NT2/D1 (cell line): ENCODE results near the gene PHETA1.
"Not testable (repeated sequence)": the region's sequence is repeated elsewhere in the genome, so short reads cannot be mapped to it uniquely, and the experiment has no call there.

ENCODE experiments used
- DNase-seq: peaks from one replicate; pipeline ENCODE4 v3.0.0-alpha.2; 2011; ENCODE audit warnings: low read depth, low spot score
- H3K27me3 ChIP-seq: 2 replicates; pipeline ENCODE4 v1.6.0; 2011; ENCODE audit warnings: mild to moderate bottlenecking; ENCODE audit not compliant: insufficient read length, insufficient read depth
- H3K36me3 ChIP-seq: 2 replicates; pipeline ENCODE4 v1.6.1; 2011; ENCODE audit warnings: mild to moderate bottlenecking, low read length, mixed read lengths; ENCODE audit not compliant: insufficient read depth, insufficient read length
- H3K4me1 ChIP-seq: 2 replicates; pipeline ENCODE4 v1.5.1; 2011; ENCODE audit not compliant: insufficient read depth, insufficient read length
- H3K4me3 ChIP-seq: 2 replicates; pipeline ENCODE4 v1.5.1; 2011; ENCODE audit warnings: low read depth; ENCODE audit not compliant: insufficient read length
- H3K9ac ChIP-seq: 2 replicates; pipeline ENCODE4 v1.6.0; 2011; ENCODE audit warnings: low read depth; ENCODE audit not compliant: insufficient read length
- H3K9me3 ChIP-seq: 2 replicates; pipeline ENCODE4 v1.5.1; 2011; ENCODE audit warnings: mild to moderate bottlenecking, low read length; ENCODE audit not compliant: insufficient read depth
- SUZ12 ChIP-seq: IDR thresholded peaks from 2 replicates; pipeline ENCODE4 v1.6.1; 2011; ENCODE audit not compliant: insufficient read length, insufficient read depth; ENCODE audit errors: extremely low read depth
- YY1 ChIP-seq: IDR thresholded peaks from 2 replicates; pipeline ENCODE4 v1.6.1; 2011; ENCODE audit not compliant: insufficient read length, insufficient read depth
- ZNF274 ChIP-seq: IDR thresholded peaks from 2 replicates; pipeline ENCODE4 v1.6.1; 2011; ENCODE audit warnings: mild to moderate bottlenecking, low read depth, low read length

PHETA1 gene

DNA sequence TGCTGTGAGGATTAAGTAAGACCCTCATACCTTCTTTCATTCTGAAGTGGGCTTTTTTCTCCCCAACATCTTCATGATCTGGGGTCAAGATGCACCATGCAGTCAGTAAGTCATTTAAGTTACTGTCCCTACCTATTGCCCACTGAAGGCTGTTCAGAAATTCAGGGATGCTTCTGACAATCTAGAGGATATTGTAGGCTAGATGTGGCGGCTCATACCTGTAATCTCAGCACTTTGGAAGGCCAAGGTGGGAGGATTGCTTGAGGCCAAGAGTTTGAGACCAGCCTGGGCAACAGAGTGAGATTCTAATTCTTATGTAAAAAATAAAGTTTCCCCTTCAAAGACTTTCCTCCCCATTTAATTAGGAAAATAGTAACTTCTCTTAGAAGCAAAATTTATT, 28.7 kb downstream of the PHETA1 start:
- Histone ChIP-seq H3K4me1 (peaks cover 12% of the 10 kb centered on the region), H3K9me3 (no peaks in the 10 kb centered on the region), H3K9ac (no peak overlapping the region), H3K36me3 (no peaks in the 10 kb centered on the region), H3K27me3 (no peaks in the 10 kb centered on the region), H3K4me3 (no peak overlapping the region)
- TF ChIP-seq YY1 = no peak
- TF ChIP-seq ZNF274 = no peak
- no peak for TF ChIP-seq SUZ12
- no peak for DNase-seq

DNA sequence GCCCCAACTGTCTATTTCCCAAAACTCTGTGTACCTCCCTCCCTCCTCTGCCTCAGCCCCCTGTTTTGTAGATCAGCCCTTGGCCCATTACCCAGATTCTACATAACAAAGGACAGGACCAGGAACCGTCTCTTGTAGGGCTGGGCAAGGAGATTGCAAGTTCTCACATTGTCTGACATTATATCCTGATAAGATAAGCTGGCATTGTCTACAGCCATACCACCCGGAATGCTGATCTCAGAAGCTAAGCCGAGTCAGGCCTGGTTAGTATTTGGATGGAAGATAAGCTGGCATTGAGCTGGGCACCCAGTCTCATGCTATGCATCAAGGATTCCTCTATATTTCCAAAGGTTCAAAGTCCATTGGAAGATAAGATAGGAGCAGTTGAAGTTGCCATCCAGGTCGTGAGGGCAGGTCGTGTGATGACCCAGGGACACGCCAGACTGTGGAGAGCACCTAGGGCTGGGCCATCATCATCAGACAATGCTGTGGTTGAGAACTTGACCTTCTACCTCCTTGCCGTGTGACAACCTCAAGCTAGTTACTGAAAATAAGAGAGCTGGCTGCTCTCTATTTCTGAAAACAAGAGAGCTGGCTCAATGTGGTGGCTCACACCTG, 29.5 kb downstream of the PHETA1 start:
- Histone ChIP-seq H3K9ac (no peak overlapping the region), H3K36me3 (no peaks in the 10 kb centered on the region), H3K4me3 (no peak overlapping the region), H3K27me3 (no peaks in the 10 kb centered on the region), H3K4me1 (peaks cover 12% of the 10 kb centered on the region), H3K9me3 (no peaks in the 10 kb centered on the region)
- peak; percentile 57 for DNase-seq
- TF ChIP-seq ZNF274 (no peak), SUZ12 (no peak), YY1 (no peak)

DNA sequence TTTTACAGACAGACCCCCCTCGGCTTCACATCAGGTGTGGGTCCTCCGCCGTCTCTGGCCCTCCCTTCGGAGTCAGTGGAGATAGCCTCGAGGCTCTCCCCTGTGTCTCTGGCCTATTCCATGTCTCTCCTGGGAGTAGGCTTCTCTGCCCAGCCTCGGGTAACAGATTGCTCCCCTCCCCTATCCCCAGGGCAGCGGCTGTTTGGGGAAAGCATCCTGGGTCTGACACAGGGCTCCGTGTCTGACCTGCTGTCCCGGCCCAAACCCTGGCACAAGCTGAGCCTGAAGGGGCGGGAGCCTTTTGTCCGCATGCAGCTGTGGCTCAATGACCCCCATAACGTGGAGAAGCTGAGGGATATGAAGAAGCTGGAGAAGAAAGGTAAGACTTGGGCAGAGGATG, 30.8 kb downstream of the PHETA1 start:
- no peak for TF ChIP-seq ZNF274
- H3K4me3 ChIP-seq = no peak overlapping the region
- H3K4me1 ChIP-seq = peaks cover 12% of the 10 kb centered on the region
- no peaks in the 10 kb centered on the region for H3K27me3 ChIP-seq
- H3K9ac ChIP-seq = peak overlapping the region; percentile 51
- no peaks in the 10 kb centered on the region for H3K36me3 ChIP-seq
- DNase-seq = no peak
- H3K9me3 ChIP-seq = no peaks in the 10 kb centered on the region

DNA sequence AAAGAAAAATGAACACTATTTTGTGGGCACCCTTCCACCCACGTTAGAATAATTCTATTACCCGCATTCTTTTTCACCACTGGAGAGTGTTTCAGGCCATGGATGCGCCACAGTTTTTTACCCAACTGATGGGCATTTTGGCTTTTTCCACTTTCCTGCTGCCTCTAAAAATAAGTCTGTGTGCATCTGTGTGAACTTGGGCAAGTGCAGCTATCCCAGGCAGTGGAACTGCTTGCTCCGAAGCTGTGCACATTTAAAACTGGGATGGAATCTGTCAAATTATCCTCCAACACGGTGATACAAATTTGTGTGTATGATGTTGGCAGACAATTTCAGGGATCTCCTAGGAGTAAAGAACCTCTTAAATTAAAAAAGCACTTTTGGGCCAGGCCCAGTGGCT, 31.5 kb downstream of the PHETA1 start:
- Histone ChIP-seq H3K4me1 (peaks cover 12% of the 10 kb centered on the region), H3K36me3 (no peaks in the 10 kb centered on the region), H3K9ac (no peak overlapping the region), H3K9me3 (no peaks in the 10 kb centered on the region), H3K4me3 (no peak overlapping the region), H3K27me3 (no peaks in the 10 kb centered on the region)
- TF ChIP-seq YY1 (no peak), SUZ12 (no peak), ZNF274 (no peak)
- no peak for DNase-seq

DNA sequence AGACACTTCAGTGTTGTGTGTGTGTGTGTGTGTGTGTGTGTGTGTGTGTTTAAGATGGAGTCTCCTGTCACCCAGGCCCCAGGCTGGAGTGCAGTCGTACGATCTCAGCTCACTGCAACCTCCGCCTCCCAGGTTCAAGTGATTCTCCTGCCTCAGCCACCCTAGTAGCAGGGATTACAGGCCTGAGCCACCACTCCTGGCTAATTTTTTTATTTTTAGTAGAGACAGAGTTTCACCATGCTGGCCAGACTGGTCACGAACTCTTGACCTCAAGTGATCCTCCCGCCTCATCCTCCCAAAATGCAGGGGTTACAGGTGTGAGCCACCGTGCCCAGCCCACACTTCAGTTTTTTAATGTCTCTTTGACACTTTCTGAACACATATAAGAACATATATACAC, 32.5 kb downstream of the PHETA1 start:
- H3K4me3 ChIP-seq, H3K36me3 ChIP-seq, DNase-seq, H3K9ac ChIP-seq, H3K9me3 ChIP-seq, H3K27me3 ChIP-seq: not testable (repeated sequence)
- peaks cover 12% of the 10 kb centered on the region for H3K4me1 ChIP-seq

DNA sequence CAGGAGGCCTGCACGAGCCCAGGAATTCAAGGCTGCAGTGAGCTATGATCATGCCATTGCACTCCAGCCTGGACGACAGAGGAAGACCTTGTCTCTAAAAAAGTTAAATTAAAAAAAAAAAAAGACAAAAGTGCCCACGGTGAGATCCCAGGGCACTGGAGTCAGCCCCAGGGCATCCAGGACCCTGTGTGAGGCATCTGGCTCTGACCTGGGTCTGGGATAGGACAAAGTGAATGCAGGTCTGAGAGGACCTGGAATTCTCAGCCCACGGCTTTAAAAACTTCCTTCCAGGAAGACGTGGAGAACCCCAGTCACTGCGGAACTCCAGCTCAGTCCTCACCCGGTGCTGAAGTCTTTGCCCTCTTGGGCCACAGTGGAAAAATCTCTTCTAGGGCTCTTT, 33.1 kb downstream of the PHETA1 start:
- Histone ChIP-seq H3K9me3 (no peaks in the 10 kb centered on the region), H3K27me3 (no peaks in the 10 kb centered on the region), H3K4me3 (no peak overlapping the region), H3K9ac (no peak overlapping the region), H3K4me1 (peaks cover 12% of the 10 kb centered on the region), H3K36me3 (no peaks in the 10 kb centered on the region)
- no peak for TF ChIP-seq YY1
- TF ChIP-seq SUZ12 = no peak
- no peak for TF ChIP-seq ZNF274
- DNase-seq = no peak

DNA sequence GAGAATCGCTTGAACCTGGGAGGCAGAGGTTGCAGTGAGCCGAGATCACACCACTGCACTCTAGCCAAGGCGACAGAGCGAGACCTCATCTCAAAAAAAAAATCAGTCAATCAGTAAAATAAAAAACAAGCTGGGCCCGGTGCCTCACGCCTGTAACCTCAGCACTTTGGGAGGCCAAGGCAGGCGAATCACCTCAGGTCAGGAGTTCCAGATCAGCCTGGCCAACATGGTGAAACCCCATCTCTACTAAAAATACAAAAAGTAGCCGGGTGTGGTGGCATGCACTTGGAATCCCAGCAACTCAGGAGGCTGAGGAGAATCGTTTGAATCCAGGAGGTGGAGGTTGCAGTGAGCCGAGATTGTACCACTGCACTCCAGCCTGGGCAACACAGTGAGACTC, 33.6 kb downstream of the PHETA1 start:
- not testable (repeated sequence) for H3K27me3 ChIP-seq

DNA sequence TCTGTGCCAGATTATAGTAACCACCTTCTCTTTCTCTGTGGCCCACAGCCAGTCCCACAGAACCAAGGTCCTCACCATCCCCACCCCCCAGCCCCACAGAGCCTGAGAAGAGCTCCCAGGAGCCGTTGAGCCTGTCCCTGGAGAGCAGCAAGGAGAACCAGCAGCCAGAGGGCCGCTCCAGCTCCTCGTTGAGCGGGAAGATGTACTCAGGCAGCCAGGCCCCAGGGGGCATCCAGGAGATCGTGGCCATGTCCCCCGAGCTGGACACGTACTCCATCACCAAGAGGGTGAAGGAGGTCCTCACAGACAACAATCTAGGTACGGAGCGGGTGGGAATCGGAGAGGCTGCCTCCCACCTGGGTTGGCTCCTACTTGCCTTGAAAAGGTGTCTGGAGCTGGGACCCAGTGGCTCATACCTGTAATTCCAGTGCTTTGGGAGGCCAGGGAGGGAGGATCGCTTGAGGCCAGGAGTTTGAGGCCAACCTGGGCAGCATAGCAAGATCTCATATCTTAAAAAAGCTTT, 34.4 kb downstream of the PHETA1 start:
- H3K4me1 ChIP-seq = peaks cover 9% of the 10 kb centered on the region
- no peaks in the 10 kb centered on the region for H3K36me3 ChIP-seq

More for the DNA sequence above, 33.6 kb downstream of the PHETA1 start:
- not testable (repeated sequence) for H3K4me3 ChIP-seq, H3K9ac ChIP-seq, H3K9me3 ChIP-seq, DNase-seq, H3K36me3 ChIP-seq
- peaks cover 12% of the 10 kb centered on the region for H3K4me1 ChIP-seq

More for the DNA sequence above, 34.4 kb downstream of the PHETA1 start:
- no peaks in the 10 kb centered on the region for H3K27me3 ChIP-seq
- TF ChIP-seq ZNF274 (no peak), YY1 (no peak), SUZ12 (no peak)
- no peak overlapping the region for H3K4me3 ChIP-seq
- no peak for DNase-seq
- no peaks in the 10 kb centered on the region for H3K9me3 ChIP-seq
- H3K9ac ChIP-seq = no peak overlapping the region
